CD4-positive, alpha-beta T cell treated with Interleukin-21 for 1 hour (primary cell): ENCODE measurements around the gene QRICH2.
"Not testable (repeated sequence)": the region's sequence is repeated elsewhere in the genome, so short reads cannot be mapped to it uniquely, and the experiment has no call there.

ENCODE experiments used
- DNase-seq: peaks from one replicate; pipeline ENCODE4 v3.0.0-alpha.2; 2020

QRICH2 gene, protein sequence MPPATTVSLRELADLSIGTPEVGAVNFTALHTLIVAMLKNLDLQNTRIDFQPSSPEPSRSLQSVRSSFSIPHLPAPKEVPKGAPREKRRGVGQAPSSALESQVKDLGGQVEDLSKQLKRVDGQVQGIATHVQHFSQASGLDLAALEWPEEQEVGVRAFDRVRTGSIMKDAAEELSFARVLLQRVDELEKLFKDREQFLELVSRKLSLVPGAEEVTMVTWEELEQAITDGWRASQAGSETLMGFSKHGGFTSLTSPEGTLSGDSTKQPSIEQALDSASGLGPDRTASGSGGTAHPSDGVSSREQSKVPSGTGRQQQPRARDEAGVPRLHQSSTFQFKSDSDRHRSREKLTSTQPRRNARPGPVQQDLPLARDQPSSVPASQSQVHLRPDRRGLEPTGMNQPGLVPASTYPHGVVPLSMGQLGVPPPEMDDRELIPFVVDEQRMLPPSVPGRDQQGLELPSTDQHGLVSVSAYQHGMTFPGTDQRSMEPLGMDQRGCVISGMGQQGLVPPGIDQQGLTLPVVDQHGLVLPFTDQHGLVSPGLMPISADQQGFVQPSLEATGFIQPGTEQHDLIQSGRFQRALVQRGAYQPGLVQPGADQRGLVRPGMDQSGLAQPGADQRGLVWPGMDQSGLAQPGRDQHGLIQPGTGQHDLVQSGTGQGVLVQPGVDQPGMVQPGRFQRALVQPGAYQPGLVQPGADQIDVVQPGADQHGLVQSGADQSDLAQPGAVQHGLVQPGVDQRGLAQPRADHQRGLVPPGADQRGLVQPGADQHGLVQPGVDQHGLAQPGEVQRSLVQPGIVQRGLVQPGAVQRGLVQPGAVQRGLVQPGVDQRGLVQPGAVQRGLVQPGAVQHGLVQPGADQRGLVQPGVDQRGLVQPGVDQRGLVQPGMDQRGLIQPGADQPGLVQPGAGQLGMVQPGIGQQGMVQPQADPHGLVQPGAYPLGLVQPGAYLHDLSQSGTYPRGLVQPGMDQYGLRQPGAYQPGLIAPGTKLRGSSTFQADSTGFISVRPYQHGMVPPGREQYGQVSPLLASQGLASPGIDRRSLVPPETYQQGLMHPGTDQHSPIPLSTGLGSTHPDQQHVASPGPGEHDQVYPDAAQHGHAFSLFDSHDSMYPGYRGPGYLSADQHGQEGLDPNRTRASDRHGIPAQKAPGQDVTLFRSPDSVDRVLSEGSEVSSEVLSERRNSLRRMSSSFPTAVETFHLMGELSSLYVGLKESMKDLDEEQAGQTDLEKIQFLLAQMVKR (N-terminal part only)

DNA sequence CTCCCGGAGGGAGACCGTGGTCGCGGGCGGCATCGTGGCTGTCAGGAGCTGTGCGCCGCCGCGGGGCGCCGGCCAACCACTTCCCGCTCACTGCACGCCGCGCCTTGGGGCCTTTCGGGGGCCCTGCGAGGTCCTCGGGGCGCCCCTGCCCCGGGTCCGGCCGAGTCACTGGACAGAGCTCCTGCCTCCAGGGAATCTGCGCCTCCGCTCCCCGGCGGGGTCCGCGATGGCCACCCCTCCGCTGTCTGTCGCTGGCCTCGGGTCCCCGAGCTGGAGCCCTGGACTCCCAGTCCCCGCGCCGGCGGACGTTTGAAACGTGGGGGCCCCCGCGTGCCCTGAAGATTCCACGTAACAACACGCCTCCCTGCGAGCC, at the start of gene QRICH2:
Gene QRICH2 (minus strand): TSS at position 311 of the 373 bp plus-strand sequence. CDS start 278 bp downstream, at position 33.
- DNase-seq: no peak

DNA sequence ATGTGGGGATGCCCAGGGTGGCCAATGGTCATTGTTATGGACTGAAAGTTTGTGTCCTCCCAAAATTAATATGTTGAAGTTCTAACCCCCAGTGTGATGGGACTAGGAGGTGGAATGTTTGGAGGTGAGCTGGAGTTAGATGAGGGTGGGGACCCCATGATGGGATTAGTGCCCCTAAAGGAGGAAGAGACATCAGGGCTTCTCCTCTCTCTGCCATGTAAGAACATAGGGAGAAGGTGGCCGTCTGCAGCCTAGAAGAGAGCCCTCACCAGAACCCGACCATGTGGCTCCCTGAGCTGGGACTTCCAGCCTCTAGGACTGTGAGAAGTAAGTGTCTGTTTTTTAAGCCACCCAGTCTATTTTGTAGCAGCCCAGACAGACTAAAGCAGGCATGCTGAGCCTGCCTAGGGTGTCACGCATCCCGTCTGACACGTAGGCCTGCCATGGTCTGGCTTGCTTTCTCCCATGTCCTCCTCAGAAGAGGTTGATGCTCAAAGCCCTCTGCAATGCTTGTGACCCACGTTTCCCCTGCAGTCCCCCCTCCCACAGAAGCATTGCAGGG, 49.6 kb upstream of the QRICH2 start:
- no peak for DNase-seq

DNA sequence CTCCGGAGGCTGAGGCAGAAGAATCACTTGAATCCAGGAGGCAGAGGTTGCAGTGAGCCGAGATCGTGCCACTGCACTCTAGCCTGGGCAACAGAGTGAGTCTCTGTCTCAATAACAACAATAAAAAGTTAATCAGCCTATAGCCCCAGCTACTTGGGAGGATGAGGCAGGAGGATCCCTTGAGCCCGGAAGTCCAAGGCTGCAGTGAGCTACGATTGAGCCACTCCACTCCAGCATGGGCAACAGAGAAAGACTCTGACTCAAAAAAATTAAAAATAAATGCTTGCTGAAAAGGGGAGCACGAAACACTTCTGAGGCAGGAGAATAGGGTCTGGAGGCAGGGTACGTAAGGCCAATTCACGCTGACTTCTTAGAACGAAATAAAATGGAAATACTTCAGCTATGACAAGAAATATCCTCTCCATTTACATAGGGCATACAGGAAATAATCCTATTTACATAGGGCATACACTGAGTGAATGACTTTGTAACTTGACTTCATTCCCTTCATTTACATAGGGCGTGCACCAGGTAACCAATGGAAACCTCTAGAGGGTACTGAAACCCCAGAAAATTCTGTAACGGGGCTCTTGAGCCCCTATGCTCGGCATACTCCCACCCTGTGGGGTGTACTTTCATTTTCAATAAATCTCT, 48.9 kb upstream of the QRICH2 start:
- DNase-seq: no peak

DNA sequence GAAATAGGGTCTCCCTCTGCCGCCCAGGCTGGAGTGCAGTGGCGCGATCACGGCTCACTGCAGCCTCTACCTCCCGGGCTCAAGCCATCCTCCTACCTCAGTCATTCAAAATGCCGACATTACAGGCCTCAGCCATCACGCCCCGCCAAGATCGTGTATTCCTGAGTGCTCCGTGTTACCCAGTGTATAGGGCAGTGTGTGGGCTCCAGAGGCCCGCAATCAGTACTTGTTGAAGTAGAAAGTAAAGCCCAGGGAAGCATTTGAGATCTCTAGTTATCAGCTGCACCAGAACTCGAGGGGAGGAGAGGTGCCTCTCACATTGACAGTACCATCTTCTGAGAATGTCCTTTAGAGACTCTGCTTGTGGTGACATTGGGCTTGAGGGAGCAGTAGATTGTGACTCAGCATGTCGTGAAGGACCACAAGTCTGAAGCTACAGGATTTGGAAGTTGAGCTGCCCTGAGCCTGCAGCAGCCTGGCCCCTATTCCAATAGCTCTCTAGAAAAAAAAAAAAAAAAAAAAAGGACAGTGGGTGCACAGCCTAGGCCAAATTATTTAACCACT, 46.8 kb upstream of the QRICH2 start:
- no peak for DNase-seq

DNA sequence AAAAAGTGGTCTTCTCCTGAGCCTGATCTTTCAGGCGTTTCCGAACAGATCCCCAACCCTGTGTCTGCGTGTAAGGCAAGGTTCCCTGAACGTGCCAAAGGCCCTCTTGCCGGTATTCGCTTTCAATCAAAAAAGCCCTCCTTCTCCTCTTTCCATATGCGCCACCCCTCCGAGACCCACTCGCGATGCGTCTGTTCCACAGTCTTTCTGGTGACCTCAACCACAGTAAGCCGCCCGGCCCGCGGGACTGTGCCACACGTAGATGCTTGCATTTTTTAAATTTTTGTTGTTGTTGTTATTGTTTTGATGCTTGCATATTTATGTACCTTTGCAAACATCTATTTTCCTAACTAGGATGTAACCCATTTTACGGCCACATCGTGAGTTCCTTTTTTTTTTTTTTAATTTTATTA, 46.2 kb upstream of the QRICH2 start:
- DNase-seq: no peak

DNA sequence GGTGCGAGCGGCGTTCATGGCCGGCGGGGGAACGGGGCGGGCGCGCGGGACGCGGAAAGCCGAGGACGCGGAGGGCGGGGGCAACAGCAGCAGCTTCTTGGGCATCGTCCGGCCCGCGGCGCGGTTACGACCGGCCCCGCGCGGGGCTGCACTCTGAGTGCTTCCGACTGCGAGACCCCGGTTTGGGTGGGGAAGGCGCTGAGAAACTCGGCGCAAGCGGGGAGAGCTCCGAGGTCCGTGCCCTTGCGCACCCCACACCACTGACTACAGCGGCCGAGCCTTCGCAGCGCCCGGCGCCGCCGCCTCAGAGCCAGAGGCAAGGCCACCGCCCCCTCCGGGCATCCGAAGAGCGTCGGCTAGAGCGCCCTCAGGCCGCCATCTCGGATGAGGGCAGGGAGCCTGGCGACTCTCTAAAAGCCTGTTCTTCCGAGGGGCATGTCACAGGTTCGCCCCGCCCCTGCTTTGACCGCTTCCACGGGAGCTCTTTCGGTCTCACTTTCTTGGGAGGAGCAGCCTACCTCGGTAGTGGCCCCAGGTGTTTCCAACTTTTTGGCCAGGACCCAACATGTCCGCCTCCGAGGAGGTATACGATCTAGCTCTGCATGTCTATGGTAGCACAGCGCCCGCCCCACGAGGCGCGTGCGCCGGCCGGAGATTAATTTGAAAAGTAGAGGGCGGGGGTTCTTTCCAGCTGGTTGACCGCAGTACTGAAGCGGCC, 45.7 kb upstream of the QRICH2 start, which contains the start of gene PRPSAP1:
Gene PRPSAP1 (minus strand): TSS at position 318 of the 718 bp plus-strand sequence. CDS start 213 bp downstream, at position 105.
- peak; percentile 87 for DNase-seq

DNA sequence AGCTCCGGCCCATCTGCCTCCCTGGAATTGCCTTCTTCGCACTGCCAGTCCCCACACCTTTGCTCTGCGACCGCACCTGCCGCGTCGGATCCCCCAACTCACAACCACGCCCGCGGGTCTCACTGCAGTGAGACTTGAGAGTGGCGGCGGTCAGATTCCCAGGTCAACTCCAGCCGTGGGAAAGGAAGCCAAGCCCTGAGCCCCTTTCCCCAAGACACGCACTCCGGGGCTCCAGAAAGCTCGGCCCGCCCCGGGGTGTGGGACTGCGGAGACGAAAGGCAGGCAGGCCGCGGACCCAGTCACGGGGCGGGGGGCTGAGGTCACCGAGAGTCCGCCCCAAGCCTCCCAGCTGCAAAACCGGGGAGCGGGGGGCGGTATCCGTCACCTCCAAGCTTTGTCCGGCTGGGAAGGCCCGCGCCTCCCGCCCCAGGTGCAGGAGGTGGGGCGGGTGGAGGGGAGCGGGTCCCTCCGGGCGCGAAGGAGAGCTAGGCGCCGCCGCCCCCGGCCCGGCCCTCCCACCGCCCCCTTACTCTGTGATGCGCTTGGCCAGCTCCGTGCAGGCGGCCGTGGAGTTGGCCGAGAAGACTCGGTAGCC, 45.0 kb upstream of the QRICH2 start:
- DNase-seq: peak; percentile 2

DNA sequence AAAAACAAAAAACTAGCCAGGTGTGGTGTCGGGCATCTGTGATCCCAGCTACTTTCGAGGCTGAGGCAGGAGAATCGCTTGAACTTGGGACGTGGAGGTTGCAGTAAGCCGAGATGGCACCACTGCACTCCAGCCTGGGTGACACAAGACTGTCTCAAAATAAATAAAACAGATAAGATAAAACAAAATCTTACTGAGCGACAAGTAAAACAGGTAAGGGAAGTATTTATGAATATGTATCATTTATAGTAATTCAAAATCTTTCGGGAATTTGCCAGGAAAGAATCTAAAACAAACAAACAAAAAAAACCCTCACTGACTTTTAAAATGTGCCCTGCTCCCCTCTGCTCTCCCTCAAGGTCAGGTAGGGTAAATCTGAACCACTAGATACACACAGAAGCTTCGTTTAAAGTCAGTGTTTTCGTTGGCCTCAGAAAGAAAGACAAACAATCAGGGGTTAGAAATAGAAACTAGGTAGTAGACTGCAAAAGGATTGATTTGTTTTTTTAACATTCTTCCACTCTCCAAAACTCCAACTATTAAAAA, 43.5 kb upstream of the QRICH2 start:
- DNase-seq: no peak

DNA sequence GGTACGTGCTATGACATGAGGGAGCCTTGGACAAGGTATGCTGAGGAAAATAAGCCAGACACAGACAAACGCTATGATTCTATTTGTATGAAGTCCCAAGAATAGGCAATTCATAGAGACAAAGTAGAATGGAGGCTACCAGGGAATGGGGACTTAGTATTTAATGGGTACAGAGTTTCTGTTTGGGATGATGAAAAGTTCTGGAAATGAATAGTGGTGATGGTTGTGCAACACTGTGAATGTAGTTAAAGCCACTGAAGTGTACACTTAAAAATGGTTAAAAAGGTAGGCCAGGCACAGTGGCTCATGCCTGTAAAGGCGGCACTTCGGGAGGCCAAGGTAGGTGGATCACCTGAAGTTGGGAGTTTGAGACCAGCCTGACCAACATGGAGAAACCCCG, 42.4 kb upstream of the QRICH2 start:
- no peak for DNase-seq

DNA sequence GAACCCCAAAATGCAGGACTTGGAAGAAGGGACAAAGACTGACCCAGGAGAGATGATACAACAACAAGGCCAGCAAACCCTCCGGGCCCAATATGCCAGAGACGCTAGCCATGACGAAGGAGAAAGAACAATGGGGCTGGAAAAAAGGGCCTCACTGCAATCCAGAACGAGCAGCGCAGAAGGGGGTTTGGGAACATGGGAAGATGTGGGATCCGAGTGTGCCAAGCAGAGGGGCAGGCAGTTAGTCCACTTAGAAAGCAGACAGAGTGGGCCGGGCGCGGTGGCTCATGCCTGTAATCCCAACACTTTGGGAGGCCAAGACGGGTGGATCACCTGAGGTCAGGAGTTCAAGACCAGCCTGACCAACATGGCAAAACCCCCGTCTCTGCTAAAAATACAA, 38.9 kb upstream of the QRICH2 start:
- DNase-seq: not testable (repeated sequence)

DNA sequence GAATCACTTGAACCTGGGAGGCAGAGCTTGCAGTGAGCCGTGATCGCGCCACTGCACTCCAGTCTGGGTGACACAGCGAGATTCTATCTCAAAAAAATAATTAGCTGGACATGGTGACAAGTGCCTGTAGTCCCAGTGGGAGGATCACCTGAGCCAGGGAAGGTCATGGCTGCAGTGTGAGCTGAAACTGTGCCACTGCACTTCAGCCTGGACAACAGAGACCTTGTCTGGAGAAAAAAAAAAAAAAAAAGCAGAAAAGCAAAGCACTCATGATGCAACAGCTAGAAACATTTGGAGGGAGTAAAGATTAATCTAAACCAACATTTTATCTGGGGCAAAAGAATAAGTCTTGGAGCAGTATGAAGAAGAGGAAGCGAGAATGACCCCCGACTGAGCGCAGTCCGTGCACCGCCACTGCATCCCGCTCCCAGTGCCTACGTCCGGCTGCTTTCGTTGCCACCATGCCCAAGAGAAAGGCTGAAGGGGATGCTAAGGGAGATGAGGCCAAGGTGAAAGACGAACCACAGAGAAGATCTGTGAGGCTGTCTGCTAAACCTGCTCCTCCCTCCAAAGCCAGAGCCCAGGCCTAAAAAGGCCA, 37.4 kb upstream of the QRICH2 start:
- no peak for DNase-seq

DNA sequence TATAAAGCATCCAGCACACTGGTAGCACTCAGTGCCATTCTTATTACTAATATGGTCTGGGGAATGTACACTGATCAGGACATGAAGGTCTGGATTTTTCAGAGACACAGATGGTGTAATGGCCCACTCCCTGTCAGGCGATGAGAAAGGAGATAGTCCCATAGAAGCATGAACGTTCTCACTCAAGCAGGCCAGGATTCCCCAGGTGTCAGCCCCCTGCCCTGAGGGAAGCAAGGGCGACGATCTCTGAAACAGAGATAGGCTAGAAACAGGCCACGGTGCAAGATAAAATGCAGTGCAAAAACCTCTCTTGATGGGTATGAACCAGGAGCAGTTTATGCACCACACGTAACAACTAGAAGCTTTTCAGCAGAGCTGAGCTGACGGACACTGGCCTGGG, 35.0 kb upstream of the QRICH2 start:
- no peak for DNase-seq

DNA sequence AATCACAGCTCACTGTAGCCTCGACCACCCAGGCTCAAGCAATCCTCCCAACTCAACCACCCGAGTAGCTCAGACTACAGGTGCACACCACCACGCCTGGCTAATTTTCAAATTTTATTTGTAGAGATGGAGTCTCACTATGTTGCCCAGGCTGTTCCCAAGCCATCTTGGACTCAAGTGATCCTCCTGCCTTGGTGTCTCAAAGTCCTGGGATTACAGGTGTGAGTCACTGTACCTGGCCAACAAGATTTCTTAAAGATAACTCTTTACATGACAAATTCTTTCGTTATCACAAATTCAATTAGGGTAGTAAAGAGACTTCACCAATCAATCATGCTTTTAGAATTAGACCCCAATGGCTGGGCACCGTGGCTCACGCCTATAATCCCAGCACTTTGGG, 33.2 kb upstream of the QRICH2 start:
- DNase-seq: no peak

DNA sequence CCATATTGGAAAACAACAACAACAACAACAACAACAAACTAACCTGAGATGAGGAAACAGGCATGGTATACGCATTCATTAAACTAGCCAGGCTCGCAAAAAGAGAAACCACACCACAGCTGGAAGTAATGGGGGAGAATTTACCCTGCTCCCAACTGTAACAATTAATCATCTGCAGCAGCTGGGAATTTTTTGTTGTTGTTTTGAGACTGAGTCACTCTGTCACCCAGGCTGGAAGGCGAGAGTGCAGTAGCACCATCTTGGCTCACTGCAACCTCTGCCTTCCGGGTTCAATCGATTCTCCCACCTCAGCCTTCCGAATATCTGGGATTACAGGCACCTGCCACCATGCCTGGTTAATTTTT, 29.3 kb upstream of the QRICH2 start:
- DNase-seq: no peak

DNA sequence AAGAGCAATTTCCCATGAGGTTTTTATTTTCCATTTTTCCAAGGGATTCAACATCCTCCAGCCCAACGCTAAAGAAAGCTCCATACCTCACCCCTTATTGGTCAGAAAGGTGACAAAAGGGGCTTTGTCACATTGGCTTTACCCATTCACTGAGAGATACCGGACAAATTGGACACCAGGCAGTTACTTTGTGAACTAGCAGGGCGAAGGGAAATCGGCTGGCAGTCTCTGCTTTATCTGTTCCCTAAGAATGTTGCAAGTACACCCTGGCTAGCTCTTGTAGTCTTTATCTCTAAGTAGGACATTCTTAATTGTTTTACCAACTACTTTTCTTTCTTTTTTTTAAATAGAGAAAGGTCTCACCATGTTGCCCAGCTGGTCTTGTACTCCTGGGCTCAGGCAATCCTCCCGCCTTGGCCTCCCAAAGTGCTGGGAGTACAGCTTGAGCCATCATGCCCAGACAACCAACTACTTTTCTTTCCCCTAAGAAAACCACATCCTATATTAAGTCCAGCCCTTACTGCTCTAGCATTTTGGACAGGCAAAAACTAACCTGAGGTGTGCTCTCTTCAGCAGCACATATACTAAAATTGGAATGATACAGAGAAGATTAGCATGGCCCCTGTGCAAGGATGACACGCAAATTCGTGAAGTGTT, 28.8 kb upstream of the QRICH2 start:
- DNase-seq: no peak

DNA sequence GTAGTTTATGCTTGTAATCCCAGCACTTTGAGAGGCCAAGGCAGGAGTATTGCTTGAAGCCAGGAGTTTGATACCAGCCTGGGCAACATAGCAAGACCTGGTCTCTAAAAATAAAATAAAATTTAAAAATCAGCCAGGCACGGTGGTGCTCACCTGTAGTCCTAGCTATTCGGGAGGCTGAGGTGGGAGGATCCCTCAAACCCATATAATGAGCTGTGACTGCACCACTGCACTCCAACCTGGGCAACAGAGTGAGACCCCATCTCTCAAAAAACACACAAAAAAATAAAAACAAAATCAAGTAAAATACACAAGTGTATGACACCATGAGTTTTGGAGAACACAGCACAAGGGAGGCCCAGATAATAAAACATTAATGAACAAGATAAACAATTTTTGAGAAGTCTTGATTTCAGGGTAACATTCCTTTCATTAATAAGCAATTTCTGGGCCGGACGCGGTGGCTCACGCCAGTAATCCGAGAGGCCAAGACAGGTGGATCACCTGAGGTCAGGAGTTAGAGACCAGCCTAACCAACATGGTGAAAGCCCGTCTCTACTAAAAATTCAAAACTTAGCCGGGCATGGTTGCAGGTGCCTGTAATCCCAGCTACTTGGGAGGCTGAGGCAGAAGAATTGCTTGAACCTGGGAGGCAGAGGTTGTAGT, 27.8 kb upstream of the QRICH2 start:
- DNase-seq: no peak

DNA sequence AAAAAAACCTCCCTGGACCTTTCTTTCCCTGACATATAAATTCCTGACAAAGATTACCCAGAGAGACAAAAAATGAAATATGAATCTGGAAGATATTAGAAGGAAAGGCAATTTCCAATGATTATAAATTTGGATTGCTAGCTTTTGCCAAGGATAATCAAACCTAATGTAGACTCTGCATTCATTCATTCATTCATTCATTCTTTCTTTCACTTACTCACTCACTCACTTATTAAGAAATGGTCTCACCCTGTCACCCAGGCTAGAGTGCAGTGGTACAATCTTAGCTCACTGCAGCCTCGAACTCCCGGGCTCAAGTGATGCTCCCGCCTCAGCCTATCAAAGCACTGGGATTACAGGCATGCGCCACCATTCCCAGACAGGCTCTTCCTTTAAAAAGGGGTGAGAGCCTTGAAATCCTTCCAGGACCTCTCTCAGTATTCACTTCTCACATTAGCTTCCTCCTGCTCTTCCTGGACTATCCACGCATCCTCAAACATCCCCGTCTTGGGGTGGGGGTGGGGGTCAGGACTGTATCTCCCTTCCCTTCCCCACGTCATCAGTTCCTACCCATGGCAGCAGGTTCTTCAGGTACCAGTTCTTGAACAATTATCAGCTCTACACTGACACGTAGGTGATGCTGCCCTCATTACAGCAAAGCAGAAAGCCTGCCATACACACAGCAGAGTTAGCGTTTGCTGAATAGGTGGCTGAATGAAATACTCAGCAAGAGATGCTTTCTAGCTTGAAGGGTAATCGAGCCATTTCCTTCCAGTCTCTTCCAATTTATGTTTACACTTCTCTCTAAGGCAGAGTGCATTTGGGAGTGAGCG, 25.8 kb upstream of the QRICH2 start:
- no peak for DNase-seq

DNA sequence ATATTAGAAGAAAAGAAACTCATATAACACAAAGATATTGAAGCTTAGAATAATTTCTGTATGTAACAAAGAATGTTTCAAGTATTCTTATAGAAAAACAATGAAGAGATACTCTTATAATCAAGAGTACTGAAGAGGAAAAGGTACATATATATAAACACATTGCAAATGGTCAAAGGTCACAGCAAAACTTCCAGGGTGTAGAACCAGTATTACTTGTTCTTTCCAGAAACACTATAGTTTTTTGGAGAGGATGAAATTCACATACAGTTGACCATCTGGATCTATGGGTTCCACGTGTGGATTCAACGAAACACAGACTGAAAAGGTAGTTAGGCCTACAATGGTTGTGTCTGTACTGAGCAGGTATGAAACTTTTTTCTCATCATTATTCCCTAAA, 23.0 kb upstream of the QRICH2 start:
- DNase-seq: no peak
